Measurements from ENCODE around the gene PBXIP1. TPM values are rescaled to one million over a fixed set of nuclear protein-coding genes. Genes with fewer than 3 reads are reported as not detected.

PBXIP1 gene
- total RNA-seq, 1 donor from 2014 or later, result 70.0 TPM

- no peak for TF ChIP-seq CTCF (IDR thresholded peaks at IDR 0.05)
- peaks cover 6 to 11% of the 10 kb centered on the region in 2 donors for H3K36me3 ChIP-seq
- H3K27me3 ChIP-seq, result no peaks in the 10 kb centered on the region
- peak overlapping the region; percentile 61 to 82 for H3K4me3 ChIP-seq
- H3K4me1 ChIP-seq, result peaks cover 22 to 35% of the 10 kb centered on the region in 2 donors
- intact Hi-C loops (cut with DNase I), result loop anchor here (1.0 kb wide), 1 partner anchor 35 kb away; no protein-coding TSS in a partner anchor
- H3K9me3 ChIP-seq, result no peaks in the 10 kb centered on the region
- H3K27ac ChIP-seq, result peak overlapping the region; percentile 95 to 99
- peak; percentile 48 to 95 for DNase-seq (ENCODE audit: low spot score in 2 of 2)
Observed at GRCh38 chr1:154972517-154973343, 16.8 kb upstream of the PBXIP1 start.

GRCh38 chr1:154972213-154972516 is 16.3 kb upstream of the PBXIP1 start:
- DNase-seq (ENCODE audit: low spot score in 2 of 2), result no peak
- intact Hi-C loops (cut with DNase I), result loop anchor here (1.0 kb wide), 1 partner anchor 35 kb away; no protein-coding TSS in a partner anchor
- no peak for TF ChIP-seq CTCF (IDR thresholded peaks at IDR 0.05)
- H3K4me3 ChIP-seq, result peak overlapping the region; percentile 61 to 82
- peaks cover 12 to 16% of the 10 kb centered on the region in 2 donors for H3K36me3 ChIP-seq
- H3K27ac ChIP-seq, result peak overlapping the region; percentile 95 to 99
- H3K27me3 ChIP-seq, result no peaks in the 10 kb centered on the region
- peaks cover 22 to 35% of the 10 kb centered on the region in 2 donors for H3K4me1 ChIP-seq
- no peaks in the 10 kb centered on the region for H3K9me3 ChIP-seq

GRCh38 chr1:154971341-154971998 is 15.6 kb upstream of the PBXIP1 start:
- peak in 1 of 2 donors; percentile 87 for DNase-seq (ENCODE audit: low spot score in 2 of 2)
- no peak for TF ChIP-seq CTCF (IDR thresholded peaks at IDR 0.05)
- no peaks in the 10 kb centered on the region for H3K9me3 ChIP-seq
- H3K36me3 ChIP-seq, result peaks cover 17 to 23% of the 10 kb centered on the region in 2 donors
- peaks cover 22 to 35% of the 10 kb centered on the region in 2 donors for H3K4me1 ChIP-seq
- intact Hi-C loops (cut with DNase I), result loop anchor here (2.0 kb wide), 1 partner anchor 15 kb away; the partner anchor contains the start of gene PBXIP1
- no peaks in the 10 kb centered on the region for H3K27me3 ChIP-seq
- peak overlapping the region; percentile 61 to 82 for H3K4me3 ChIP-seq
- H3K27ac ChIP-seq, result peak overlapping the region; percentile 95 to 99

- TF ChIP-seq CTCF (IDR thresholded peaks at IDR 0.05), result no peak
- intact Hi-C loops (cut with DNase I), result loop anchor here (1.0 to 2.0 kb wide), 2 partner anchors 8 to 14 kb away; partner anchors contain the start of gene PBXIP1
Observed at GRCh38 chr1:154970631-154971340, 14.9 kb upstream of the PBXIP1 start, which contains the start of gene SHC1. Gene SHC1, minus strand, starts transcription at chr1:154970747. Its CDS starts 221 bp downstream, at chr1:154970526.

GRCh38 chr1:154969860-154970452 is 14.1 kb upstream of the PBXIP1 start:
- Histone ChIP-seq H3K36me3 (peaks cover 30 to 39% of the 10 kb centered on the region in 2 donors), H3K27ac (peak overlapping the region; percentile 95 to 99), H3K9me3 (no peaks in the 10 kb centered on the region), H3K4me3 (peak overlapping the region; percentile 61 to 82), H3K27me3 (no peaks in the 10 kb centered on the region), H3K4me1 (peaks cover 22 to 35% of the 10 kb centered on the region in 2 donors)
- DNase-seq (ENCODE audit: low spot score in 2 of 2), result no peak
- intact Hi-C loops (cut with DNase I), result loop anchor here (1.0 to 2.0 kb wide), 2 partner anchors 8 to 13 kb away; partner anchors contain the start of gene PBXIP1
- no peak for TF ChIP-seq CTCF (IDR thresholded peaks at IDR 0.05)

More at GRCh38 chr1:154970631-154971340, 14.9 kb upstream of the PBXIP1 start, which contains the start of gene SHC1:
- peak; percentile 80 to 97 for DNase-seq (ENCODE audit: low spot score in 2 of 2)
- Histone ChIP-seq H3K27ac (peak within 1 kb of the TSS; percentile 95 to 99), H3K27me3 (no peaks in the 10 kb centered on the region), H3K36me3 (peaks cover 23 to 30% of the 10 kb centered on the region in 2 donors), H3K4me1 (peaks cover 22 to 35% of the 10 kb centered on the region in 2 donors), H3K4me3 (peak within 1 kb of the TSS; percentile 61 to 82), H3K9me3 (no peaks in the 10 kb centered on the region)
